GM19043 (cell line): ENCODE results near the gene SUPT5H.

ENCODE experiments used
- ATAC-seq: cut with Tn5 transposase; IDR thresholded peaks from one replicate; pipeline ENCODE4 v1.9.1; 2021; ENCODE audit warnings: low read depth; ENCODE audit not compliant: unreplicated experiment

The SUPT5H gene

GRCh38 chr19:39423258-39424086, 21.9 kb upstream of the SUPT5H start:
- no peak for ATAC-seq

- ATAC-seq, result no peak
These were observed 20.4 kb upstream of the SUPT5H start for GRCh38 chr19:39424934-39425333.

GRCh38 chr19:39425744-39426143, 19.6 kb upstream of the SUPT5H start:
- no peak for ATAC-seq

- no peak for ATAC-seq
These were observed 19.2 kb upstream of the SUPT5H start for GRCh38 chr19:39426170-39426569.

GRCh38 chr19:39427707-39428106, 17.7 kb upstream of the SUPT5H start:
- ATAC-seq, result no peak

GRCh38 chr19:39428283-39429112, 16.9 kb upstream of the SUPT5H start:
- no peak for ATAC-seq

GRCh38 chr19:39430675-39431593, 14.4 kb upstream of the SUPT5H start:
- no peak for ATAC-seq

GRCh38 chr19:39432677-39433025, 12.7 kb upstream of the SUPT5H start:
- ATAC-seq, result no peak

GRCh38 chr19:39433480-39434079, 11.8 kb upstream of the SUPT5H start:
- ATAC-seq, result no peak

- no peak for ATAC-seq
These were observed 11.0 kb upstream of the SUPT5H start for GRCh38 chr19:39434123-39435076.

GRCh38 chr19:39435499-39436349, 9.7 kb upstream of the SUPT5H start, which contains the start of gene RPS16:
Gene RPS16 (minus strand): TSS chr19:39435949. CDS start chr19:39435895, 54 bp downstream.
- peak; percentile 69 for ATAC-seq

- ATAC-seq, result no peak
These were observed 9.0 kb upstream of the SUPT5H start for GRCh38 chr19:39436350-39436716.

- ATAC-seq, result no peak
These were observed 7.0 kb upstream of the SUPT5H start for GRCh38 chr19:39438270-39438934.

- ATAC-seq, result no peak
These were observed 685 bp upstream of the SUPT5H start for GRCh38 chr19:39444598-39445195.

- no peak for ATAC-seq
These were observed 1.1 kb downstream of the SUPT5H start for GRCh38 chr19:39446365-39447084.

- no peak for ATAC-seq
These were observed 2.9 kb downstream of the SUPT5H start for GRCh38 chr19:39448271-39448670.
